DND-41 (cell line): ENCODE data around the gene MS4A6A.
"Not testable (repeated sequence)": the region's sequence is repeated elsewhere in the genome, so short reads cannot be mapped to it uniquely, and the experiment has no call there.

Experiments
- ATAC-seq: fragments of 200-7000 bp; cut with Tn5 transposase; 3 replicates; pipeline ENCODE4 v1.9.1; 2021; ENCODE audit warnings: low read depth; ENCODE audit not compliant: insufficient read depth
- DNase-seq: peaks from one replicate; pipeline ENCODE4 v3.0.0-alpha.2; 2020
- H2AFZ ChIP-seq: 2 replicates; pipeline ENCODE4 v1.6.0; 2012; ENCODE audit warnings: low read depth, low read length
- H3K27ac ChIP-seq: 2 replicates; pipeline ENCODE4 v1.5.1; 2012; ENCODE audit warnings: low read length, inconsistent platforms
- H3K27me3 ChIP-seq: fragments of 200-600 bp; sonication (generic); 2 replicates; pipeline ENCODE4 v1.6.0; 2012; ENCODE audit warnings: low read length, mild to moderate bottlenecking, inconsistent platforms; ENCODE audit not compliant: insufficient read depth, poor library complexity
- H3K36me3 ChIP-seq: 2 replicates; pipeline ENCODE4 v1.5.1; 2012; ENCODE audit warnings: low read length, inconsistent platforms; ENCODE audit not compliant: insufficient read depth
- H3K4me1 ChIP-seq: 2 replicates; pipeline ENCODE4 v1.5.1; 2012; ENCODE audit warnings: mild to moderate bottlenecking, low read length; ENCODE audit not compliant: insufficient read depth
- H3K4me2 ChIP-seq: 2 replicates; pipeline ENCODE4 v1.6.0; 2012; ENCODE audit warnings: mild to moderate bottlenecking, moderate library complexity, low read length, inconsistent platforms; ENCODE audit not compliant: insufficient read depth
- H3K4me3 ChIP-seq, 2 experiments: fragments of 200-600 bp in 1 of 2; shearing (Covaris generic) in 1 of 2; 2 replicates each; pipeline ENCODE4 v1.5.1; 2012 to 2016; ENCODE audit warnings: inconsistent platforms in 2 of 2, low read length in 2 of 2, mild to moderate bottlenecking in 2 of 2, low read depth in 1 of 2, moderate library complexity in 1 of 2
- H3K79me2 ChIP-seq: 2 replicates; pipeline ENCODE4 v1.6.0; 2012; ENCODE audit warnings: low read length, inconsistent platforms; ENCODE audit not compliant: insufficient read depth
- H3K9ac ChIP-seq: 2 replicates; pipeline ENCODE4 v1.6.0; 2012; ENCODE audit warnings: low read depth, mild to moderate bottlenecking, inconsistent platforms, low read length, moderate library complexity
- H3K9me3 ChIP-seq: 2 replicates; pipeline ENCODE4 v1.5.1; 2012; ENCODE audit warnings: low read length, moderate library complexity, mild to moderate bottlenecking, inconsistent platforms; ENCODE audit not compliant: insufficient read depth, severe bottlenecking
- H4K20me1 ChIP-seq: 2 replicates; pipeline ENCODE4 v1.6.0; 2012; ENCODE audit warnings: low read length; ENCODE audit not compliant: insufficient read depth
- EZH2 ChIP-seq: IDR thresholded peaks from 3 replicates; pipeline ENCODE4 v1.6.1; 2012; ENCODE audit warnings: borderline replicate concordance, low read depth, mild to moderate bottlenecking, moderate library complexity, low read length, inconsistent platforms; ENCODE audit not compliant: severe bottlenecking
- TF ChIP-seq, protein P1 (sequence below): IDR thresholded peaks from 2 replicates; pipeline ENCODE4 v1.5.1; 2012; ENCODE audit warnings: borderline replicate concordance, low read length, moderate library complexity, mild to moderate bottlenecking; ENCODE audit not compliant: poor library complexity, severe bottlenecking; ENCODE audit errors: extremely low read depth

Gene MS4A6A

DNA sequence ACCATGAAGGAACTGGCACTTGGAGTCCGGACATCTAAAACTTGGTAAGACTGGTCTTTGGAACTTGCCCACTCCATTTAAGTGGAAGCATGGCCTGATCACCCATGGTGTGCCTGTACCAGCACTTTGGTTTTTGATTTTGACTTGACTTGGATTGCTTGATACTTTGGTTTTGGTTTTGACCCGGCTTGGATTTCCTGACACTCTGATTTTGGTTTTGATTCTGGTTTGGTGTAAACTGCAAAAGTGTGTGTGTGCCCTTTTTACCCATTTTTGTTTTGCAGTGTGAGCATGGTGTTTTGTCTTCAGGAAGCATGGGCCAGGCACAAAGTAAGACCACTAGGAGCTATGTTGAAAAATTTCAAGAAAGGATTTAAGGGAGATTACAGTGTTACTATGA, 3.2 kb upstream of the MS4A6A start:
- not testable (repeated sequence) for ATAC-seq, H3K4me3 ChIP-seq, H3K79me2 ChIP-seq, H3K9ac ChIP-seq, H3K9me3 ChIP-seq, H2AFZ ChIP-seq, H4K20me1 ChIP-seq, H3K27me3 ChIP-seq, H3K4me2 ChIP-seq, H3K36me3 ChIP-seq, DNase-seq
- 0 out of 2 replicates have a peak overlapping the region, but pooled peaks have one; percentile 26 for H3K27ac ChIP-seq
- H3K4me1 ChIP-seq: peaks cover 26% of the 10 kb centered on the region

DNA sequence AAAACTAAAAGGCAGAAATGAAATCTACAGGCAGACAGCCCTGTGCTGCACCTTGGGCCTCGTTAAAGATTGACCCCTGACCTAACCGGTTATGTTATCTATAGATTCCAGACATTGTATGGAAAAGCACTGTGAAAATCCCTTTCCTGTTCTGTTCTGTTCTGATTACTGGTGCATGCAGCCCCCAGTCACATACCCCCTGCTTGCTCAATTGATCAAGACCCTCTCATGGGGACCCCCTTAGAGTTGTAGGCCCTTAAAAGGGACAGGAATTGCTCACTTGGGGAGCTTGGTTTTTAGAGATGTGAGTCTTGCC, 2.6 kb upstream of the MS4A6A start:
- H3K4me1 ChIP-seq: peaks cover 26% of the 10 kb centered on the region
- ATAC-seq, H3K36me3 ChIP-seq, H3K9me3 ChIP-seq, H3K4me2 ChIP-seq, H3K79me2 ChIP-seq, H3K27ac ChIP-seq, H3K9ac ChIP-seq, H3K4me3 ChIP-seq, DNase-seq, H4K20me1 ChIP-seq, H2AFZ ChIP-seq, H3K27me3 ChIP-seq: not testable (repeated sequence)

DNA sequence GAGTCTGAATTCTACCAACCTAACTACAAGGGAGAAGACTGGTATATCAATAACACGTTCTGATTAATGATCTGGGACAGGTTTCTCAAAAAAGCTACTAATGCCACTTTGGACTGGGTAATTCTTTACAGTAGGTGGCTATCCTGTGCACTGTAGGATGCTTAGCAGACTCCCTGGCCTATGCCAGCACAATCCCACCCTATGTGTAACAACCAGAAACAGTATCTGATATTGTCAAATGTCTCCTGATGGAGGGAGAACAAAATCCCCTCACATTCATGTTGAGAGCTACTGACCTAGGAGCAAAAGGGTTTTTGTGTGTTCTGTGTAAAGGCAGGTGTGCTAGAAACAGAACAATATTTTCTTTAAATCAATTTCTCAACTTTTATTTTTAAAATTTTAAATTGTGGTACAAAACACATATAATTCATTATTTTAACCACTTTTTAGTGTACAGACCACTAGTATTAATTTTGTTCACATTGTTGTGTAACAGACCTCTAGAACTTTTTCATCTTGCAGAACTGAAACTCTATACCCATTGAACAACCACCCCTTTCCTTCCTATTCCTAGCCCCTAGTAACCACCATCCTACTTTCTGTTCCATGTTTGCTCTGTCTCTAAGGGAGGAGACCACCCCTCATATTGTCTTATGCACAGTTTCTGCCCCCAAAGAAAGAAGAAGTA, 2.1 kb upstream of the MS4A6A start:
- H3K9ac ChIP-seq: no peak overlapping the region
- no peak overlapping the region for H3K27ac ChIP-seq
- H3K4me1 ChIP-seq: peaks cover 26% of the 10 kb centered on the region
- no peaks in the 10 kb centered on the region for H4K20me1 ChIP-seq
- no peak overlapping the region for H2AFZ ChIP-seq
- DNase-seq (no peak), ATAC-seq (no peak)
- H3K36me3 ChIP-seq: no peaks in the 10 kb centered on the region
- H3K27me3 ChIP-seq: no peaks in the 10 kb centered on the region
- no peak for TF ChIP-seq EZH2
- TF ChIP-seq, protein P1, sequence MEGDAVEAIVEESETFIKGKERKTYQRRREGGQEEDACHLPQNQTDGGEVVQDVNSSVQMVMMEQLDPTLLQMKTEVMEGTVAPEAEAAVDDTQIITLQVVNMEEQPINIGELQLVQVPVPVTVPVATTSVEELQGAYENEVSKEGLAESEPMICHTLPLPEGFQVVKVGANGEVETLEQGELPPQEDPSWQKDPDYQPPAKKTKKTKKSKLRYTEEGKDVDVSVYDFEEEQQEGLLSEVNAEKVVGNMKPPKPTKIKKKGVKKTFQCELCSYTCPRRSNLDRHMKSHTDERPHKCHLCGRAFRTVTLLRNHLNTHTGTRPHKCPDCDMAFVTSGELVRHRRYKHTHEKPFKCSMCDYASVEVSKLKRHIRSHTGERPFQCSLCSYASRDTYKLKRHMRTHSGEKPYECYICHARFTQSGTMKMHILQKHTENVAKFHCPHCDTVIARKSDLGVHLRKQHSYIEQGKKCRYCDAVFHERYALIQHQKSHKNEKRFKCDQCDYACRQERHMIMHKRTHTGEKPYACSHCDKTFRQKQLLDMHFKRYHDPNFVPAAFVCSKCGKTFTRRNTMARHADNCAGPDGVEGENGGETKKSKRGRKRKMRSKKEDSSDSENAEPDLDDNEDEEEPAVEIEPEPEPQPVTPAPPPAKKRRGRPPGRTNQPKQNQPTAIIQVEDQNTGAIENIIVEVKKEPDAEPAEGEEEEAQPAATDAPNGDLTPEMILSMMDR: no peak
- no peak overlapping the region for H3K4me3 ChIP-seq
- H3K4me2 ChIP-seq: no peak overlapping the region
- H3K9me3 ChIP-seq: peaks cover 9% of the 10 kb centered on the region
- no peaks in the 10 kb centered on the region for H3K79me2 ChIP-seq

DNA sequence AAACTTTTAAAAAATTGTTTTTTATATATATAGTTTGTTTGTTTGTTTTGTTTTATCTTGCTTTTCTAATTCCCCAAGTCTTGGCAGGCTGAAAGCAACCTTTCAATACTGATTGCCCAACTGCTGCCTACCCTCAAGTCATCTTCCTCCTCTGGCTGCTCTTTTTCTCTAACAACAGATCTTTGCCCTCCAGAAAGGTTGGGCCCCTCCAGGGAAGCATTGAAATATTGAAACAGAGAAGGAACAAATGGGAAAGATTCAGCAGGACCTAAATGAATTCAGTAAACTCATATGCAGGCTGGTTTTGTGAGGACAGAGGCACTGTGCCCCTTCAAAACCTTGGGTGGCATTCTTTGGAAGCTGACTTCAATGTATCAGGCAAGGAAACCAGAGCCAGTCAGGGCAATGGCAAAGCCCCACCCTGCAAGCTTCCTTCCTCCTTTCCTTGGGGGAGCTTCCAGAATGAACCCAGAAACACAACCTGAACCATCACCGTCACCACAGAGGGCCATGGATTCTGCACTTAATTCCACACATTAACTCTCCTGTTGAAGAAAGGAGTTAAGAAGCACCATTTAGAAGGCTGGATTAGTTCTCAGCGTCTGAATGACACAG, 815 bp upstream of the MS4A6A start:
- Histone ChIP-seq H3K4me2 (no peak overlapping the region), H3K79me2 (no peaks in the 10 kb centered on the region), H3K9me3 (peaks cover 9% of the 10 kb centered on the region), H3K36me3 (no peaks in the 10 kb centered on the region), H3K27me3 (no peaks in the 10 kb centered on the region), H3K9ac (no peak overlapping the region), H2AFZ (no peak overlapping the region), H3K4me1 (peaks cover 21% of the 10 kb centered on the region), H3K4me3 (no peak overlapping the region), H3K27ac (no peak overlapping the region), H4K20me1 (no peaks in the 10 kb centered on the region)
- TF ChIP-seq, protein P1: no peak
- no peak for TF ChIP-seq EZH2
- ATAC-seq (no peak), DNase-seq (no peak)
